HFF-Myc (cell line): Measurements from ENCODE around the gene PRAMEF33.
"Not testable (repeated sequence)": the region's sequence is repeated elsewhere in the genome, so short reads cannot be mapped to it uniquely, and the experiment has no call there.

Experiments
- DNase-seq: peaks from one replicate; pipeline ENCODE4 v3.0.0-alpha.2; 2011; ENCODE audit warnings: low read depth; ENCODE audit errors: extremely low read depth
- H3K4me3 ChIP-seq: replicated peaks from 2 replicates; pipeline ENCODE4 v1.5.1; 2011; ENCODE audit warnings: low read depth, mild to moderate bottlenecking, control low read depth, low read length

PRAMEF33 gene, protein sequence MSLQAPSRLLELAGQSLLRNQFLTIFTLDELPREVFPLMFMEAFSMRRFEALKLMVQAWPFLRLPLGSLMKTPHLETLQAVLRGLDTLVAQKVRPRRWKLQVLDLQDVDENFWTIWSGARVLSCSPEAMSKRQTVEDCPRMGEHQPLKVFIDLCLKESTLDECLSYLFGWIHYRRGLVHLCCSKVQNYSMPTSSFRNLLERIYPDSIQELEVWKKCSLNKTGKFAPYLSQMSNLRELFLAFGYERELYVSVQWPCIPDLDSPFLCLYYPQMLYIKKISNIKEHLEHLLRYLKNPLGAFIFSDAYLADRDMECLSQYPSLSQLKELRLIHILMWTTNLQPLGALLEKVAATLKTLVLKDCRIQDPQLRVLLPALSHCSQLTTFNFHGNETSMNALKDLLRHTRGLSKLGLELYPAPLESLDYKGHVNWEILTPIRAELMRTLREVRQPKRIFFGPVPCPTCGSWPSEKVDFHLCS

DNA sequence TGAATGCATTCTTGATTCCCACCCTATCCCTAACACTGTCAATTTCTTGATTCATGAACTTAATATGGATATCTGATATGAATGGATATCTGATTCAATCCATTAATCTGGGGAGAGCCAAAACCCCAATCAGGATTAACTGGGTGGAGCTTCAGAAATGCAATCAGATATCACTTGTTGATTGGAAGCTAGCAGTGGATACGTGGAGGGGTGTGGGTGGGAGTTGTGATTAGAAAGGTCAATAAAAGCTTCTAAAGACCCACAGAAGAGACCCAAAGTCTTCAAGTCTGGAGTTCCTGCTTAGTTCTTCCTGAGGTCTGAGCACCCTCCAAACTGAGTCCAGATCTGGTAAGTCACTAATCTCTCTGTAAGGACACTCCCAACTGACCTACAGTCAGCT is at the start of gene PRAMEF33:
Gene PRAMEF33, plus strand, starts transcription at position 301 of the 400 bp plus-strand sequence. CDS start 2,416 bp downstream, outside the sequence.
- DNase-seq, H3K4me3 ChIP-seq: not testable (repeated sequence)

DNA sequence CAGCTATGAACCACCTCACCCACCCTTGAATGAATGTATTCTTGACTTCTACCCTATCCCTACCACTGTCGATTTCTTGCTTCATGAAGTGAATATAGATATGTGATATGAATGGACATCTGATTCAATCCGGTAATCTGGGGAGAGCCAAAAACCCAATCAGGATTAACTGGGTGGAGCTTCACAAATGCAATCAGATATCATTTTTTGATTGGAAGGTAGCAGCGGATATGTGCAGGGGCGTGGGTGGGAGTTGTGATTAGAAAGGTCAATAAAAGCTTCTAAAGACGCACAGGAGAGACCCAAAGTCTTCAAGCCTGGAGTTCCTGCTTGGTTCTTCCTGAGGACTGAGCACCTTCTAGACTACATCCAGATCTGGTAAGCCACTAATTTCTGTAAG is 49.4 kb upstream of the PRAMEF33 start, which contains the start of gene PRAMEF5:
Gene PRAMEF5, plus strand, starts transcription at position 301 of the 400 bp plus-strand sequence. CDS start 5,071 bp downstream, outside the sequence.
- H3K4me3 ChIP-seq, DNase-seq: not testable (repeated sequence)

DNA sequence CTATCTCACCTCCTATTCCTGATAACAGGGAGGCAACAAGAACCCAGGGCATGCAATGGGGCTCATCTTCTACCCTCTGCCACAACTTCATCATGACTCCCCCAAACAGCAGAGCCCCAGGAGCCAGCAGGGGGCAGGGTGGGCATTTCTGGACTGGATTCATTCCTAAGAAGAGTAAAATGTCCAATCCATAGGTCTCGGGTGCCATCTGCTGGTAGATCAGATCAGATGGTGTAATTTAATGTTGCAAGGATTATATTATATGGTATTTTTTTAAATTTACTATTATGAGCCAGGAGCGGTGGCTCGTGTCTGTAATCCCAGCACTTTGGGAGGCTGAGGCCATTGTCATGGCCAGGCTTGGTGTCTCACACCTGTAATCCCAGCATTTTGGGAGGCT is 38.2 kb upstream of the PRAMEF33 start:
- H3K4me3 ChIP-seq, DNase-seq: not testable (repeated sequence)

DNA sequence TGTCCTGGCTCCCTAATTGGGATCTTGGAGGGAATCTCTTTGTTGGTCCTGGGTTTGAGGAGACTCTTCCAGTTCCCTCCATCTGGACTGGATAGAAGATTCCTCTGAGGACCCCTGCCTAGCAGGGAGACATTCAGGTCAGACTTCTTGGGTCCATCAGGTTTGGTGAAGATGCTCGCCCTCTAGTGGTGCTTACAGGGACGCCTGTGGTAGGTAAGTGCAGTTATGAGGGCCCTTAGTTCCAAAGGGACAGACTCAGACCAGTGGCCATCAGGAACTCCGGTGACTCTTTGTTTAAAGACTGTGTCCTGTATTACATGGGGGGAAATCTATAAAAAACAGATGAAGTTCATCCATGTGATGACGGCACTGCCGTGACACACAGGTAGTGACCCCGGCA is 26.3 kb upstream of the PRAMEF33 start:
- H3K4me3 ChIP-seq, DNase-seq: not testable (repeated sequence)

DNA sequence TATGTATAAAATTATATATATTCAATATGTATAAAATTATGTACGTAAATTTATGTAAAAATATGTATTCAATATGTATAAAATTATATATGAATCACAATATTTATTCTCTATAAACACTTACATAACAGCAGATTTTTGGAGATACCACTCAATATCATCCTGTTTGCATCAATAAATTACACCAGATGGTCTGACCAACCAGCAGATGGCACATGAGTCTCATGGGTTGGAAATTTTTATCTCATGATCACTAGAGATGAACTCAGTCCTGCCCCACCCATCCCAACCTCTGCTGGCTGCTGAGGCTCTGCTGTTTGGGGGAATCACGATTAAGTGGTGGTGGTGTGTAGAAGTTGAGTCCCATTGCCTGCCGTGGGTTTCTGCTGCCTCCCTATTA is 23.7 kb upstream of the PRAMEF33 start:
- not testable (repeated sequence) for H3K4me3 ChIP-seq, DNase-seq

DNA sequence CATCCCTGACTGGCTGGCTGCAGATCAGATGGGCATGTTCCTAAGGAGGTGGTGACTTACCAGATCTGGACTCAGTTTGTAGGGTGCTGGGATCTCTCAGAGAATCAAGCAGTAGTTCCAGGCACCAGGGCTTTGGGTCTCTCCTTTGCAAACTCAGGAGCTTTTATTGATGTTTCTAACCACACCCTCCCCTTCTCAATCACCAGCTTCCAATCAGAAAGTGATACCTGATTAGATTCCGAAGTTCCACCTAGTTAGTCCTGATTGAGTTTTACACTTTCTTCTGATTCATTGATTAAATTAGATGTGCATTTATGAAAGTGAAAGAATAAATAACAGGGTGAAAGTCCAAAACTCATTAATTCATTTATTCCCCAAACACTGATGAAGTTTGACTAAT is 18.3 kb upstream of the PRAMEF33 start, which contains the start of gene PRAMEF8:
Gene PRAMEF8, minus strand, starts transcription at position 101 of the 400 bp plus-strand sequence. CDS start 1,046 bp downstream, outside the sequence.
- DNase-seq, H3K4me3 ChIP-seq: not testable (repeated sequence)

- H3K4me3 ChIP-seq, DNase-seq: not testable (repeated sequence)
These were observed 14.3 kb upstream of the PRAMEF33 start for GRCh38 chr1:13289030-13289429.

DNA sequence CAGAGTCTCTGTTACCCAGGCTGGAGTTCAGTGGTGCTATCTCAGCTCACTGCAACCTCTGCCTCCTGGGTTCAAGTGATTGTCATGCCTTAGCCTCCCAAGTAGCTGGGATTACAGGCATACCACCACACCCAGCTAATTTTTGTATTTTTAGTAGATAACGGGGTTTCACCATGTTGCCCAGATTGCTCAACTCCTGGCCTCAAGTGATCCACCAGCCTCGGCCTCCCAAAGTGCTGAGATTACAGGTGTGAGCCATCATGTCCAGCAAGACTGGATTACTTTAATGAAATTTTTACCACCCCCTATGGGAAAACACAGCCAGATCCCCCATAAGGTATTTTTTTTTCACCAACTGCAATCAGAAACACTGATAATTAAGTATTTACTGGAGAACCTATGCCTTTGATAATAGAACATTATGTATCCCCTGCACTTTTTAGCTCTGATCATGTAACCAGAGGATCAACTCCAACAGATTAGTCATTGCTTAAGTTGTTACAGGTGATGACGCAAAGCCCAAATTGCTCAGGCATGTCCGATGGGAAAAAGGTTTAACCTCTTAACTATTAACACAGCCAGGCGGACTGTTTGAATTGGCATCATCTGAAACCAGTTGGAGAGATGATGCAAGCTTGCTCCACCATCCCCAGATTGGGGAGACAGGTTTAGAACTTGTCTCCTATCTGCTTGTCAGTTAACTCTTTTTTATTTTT is 6.0 kb upstream of the PRAMEF33 start:
- not testable (repeated sequence) for DNase-seq, H3K4me3 ChIP-seq

- not testable (repeated sequence) for H3K4me3 ChIP-seq, DNase-seq
These were observed 4.6 kb upstream of the PRAMEF33 start for GRCh38 chr1:13298699-13299098.

- not testable (repeated sequence) for DNase-seq, H3K4me3 ChIP-seq
These were observed 1.1 kb upstream of the PRAMEF33 start for GRCh38 chr1:13302197-13302596.

DNA sequence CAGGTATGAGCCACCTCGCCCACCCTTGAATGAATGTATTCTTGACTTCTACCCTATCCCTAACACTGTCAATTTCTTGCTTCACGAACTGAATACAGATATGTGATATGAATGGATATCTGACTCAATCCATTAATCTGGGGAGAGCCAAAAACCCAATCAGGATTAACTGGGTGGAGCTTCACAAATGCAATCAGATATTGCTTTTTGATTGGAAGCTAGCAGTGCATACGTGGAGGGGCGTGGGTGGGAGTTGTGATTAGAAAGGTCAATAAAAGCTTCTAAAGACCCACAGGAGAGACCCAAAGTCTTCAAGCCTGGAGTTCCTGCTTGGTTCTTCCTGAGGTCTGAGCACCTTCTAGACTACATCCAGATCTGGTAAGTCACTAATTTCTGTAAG is 11.9 kb downstream of the PRAMEF33 start, which contains the start of gene PRAMEF15:
Gene PRAMEF15, plus strand, starts transcription at position 301 of the 400 bp plus-strand sequence. CDS start 2,827 bp downstream, outside the sequence.
- H3K4me3 ChIP-seq, DNase-seq: not testable (repeated sequence)

DNA sequence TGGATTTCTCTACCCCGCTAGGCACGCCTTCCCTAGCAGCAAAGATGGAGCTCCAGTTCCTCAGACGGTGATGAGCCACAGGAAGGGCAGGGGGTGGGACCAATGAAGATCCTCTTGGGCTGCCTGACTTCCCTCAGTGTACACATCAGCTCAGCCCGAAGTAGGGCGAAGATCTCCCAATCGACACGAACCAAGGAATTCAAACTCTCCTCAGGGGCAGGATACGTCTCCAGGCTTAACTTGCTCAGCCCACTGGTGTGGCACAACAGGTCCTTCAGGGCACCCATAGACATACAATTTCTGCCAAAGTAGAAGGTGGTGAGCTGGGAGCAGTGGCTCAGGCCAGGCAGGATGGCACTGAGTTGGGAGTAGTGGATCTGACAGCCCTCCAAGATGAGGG is 39.2 kb downstream of the PRAMEF33 start:
- not testable (repeated sequence) for DNase-seq

GRCh38 chr1:13347034-13347433 is 43.7 kb downstream of the PRAMEF33 start, which contains the start of gene PRAMEF14:
Gene PRAMEF14 (minus strand): TSS chr1:13347134. CDS start chr1:13345314, 1,820 bp downstream.
- not testable (repeated sequence) for DNase-seq, H3K4me3 ChIP-seq

More for the DNA sequence above, 39.2 kb downstream of the PRAMEF33 start:
- not testable (repeated sequence) for H3K4me3 ChIP-seq

- DNase-seq, H3K4me3 ChIP-seq: not testable (repeated sequence)
These were observed 50.1 kb downstream of the PRAMEF33 start for GRCh38 chr1:13353476-13353875.

- not testable (repeated sequence) for DNase-seq, H3K4me3 ChIP-seq
These were observed 51.1 kb downstream of the PRAMEF33 start for GRCh38 chr1:13354475-13354874.
